B cell (primary cell): ENCODE measurements around the gene AP3D1. TPM values are rescaled to one million over a fixed set of nuclear protein-coding genes. Genes with fewer than 3 reads are reported as not detected.
A peak's percentile ranks its signal among the peaks of the same experiment; 100 is the strongest.

Source experiments
- ATAC-seq: fragments of 200-7000 bp; cut with Tn5 transposase; one replicate; pipeline ENCODE4 v1.10.0; 2021; ENCODE audit warnings: low read depth, mild to moderate bottlenecking, moderate number of reproducible peaks, moderate library complexity
- CTCF ChIA-PET: fragments of 350-600 bp; sonication (Branson Sonifier 250); formaldehyde crosslinking; loops from one replicate; lab custom pipeline; 2021; ENCODE audit warnings: antibody characterized with exemption, inconsistent platforms; lab: Charles Lee
- POLR2A ChIA-PET: fragments of 350-600 bp; sonication (Branson Sonifier 250); formaldehyde crosslinking; loops from one replicate; lab custom pipeline; 2021; ENCODE audit warnings: antibody characterized with exemption; lab: Charles Lee
- DNase-seq: peaks from one replicate; pipeline ENCODE4 v3.0.0; 2013
- H2AFZ ChIP-seq: 2 replicates; pipeline ENCODE4 v1.6.1; 2012; ENCODE audit warnings: mild to moderate bottlenecking, low read depth, low read length; ENCODE audit not compliant: insufficient read depth, poor library complexity, severe bottlenecking
- H3K27ac ChIP-seq, 2 donors: 1 replicate in 1 of 2; 2 replicates in 1 of 2; pipeline ENCODE4 v1.5.1; 2012 to 2013; ENCODE audit warnings: low read length in 2 of 2, mild to moderate bottlenecking in 2 of 2, moderate library complexity in 1 of 2
- H3K27me3 ChIP-seq, 4 experiments: fragments of 200-600 bp in 1 of 4; sonication (generic) in 1 of 4; replicated peaks in 1 of 4; 1 replicate in 2 of 4; 2 replicates in 2 of 4; pipeline versions ENCODE4 v1.6.1 to v1.7.0; 2013 to 2016; ENCODE audit warnings: low read length in 3 of 4, mild to moderate bottlenecking in 2 of 4, mixed read lengths in 1 of 4, moderate library complexity in 1 of 4; ENCODE audit not compliant: insufficient read depth in 4 of 4, control insufficient read depth in 3 of 4; ENCODE audit errors: control extremely low read depth in 1 of 4
- H3K36me3 ChIP-seq, 2 experiments: replicated peaks in 1 of 2; 1 replicate in 1 of 2; 2 replicates in 1 of 2; pipeline versions ENCODE4 v1.6.1 to v1.7.1; 2013; ENCODE audit warnings: low read length in 1 of 2; ENCODE audit not compliant: insufficient read depth in 2 of 2, control insufficient read depth in 1 of 2; ENCODE audit errors: control extremely low read depth in 1 of 2, extremely low read depth in 1 of 2
- H3K4me1 ChIP-seq, 2 donors: fragments of 200-600 bp in 1 of 2; sonication (generic) in 1 of 2; 1 replicate in 1 of 2; 2 replicates in 1 of 2; pipeline versions ENCODE4 v1.5.1 to v1.6.1; 2013 to 2017; ENCODE audit warnings: low read length in 2 of 2; ENCODE audit not compliant: control insufficient read depth in 2 of 2, insufficient read depth in 2 of 2
- H3K4me2 ChIP-seq: replicated peaks from 2 replicates; pipeline ENCODE3; 2012; ENCODE audit warnings: mild to moderate bottlenecking, low read depth, low read length; ENCODE audit not compliant: poor library complexity, severe bottlenecking
- H3K4me3 ChIP-seq, 5 experiments: fragments of 200-600 bp in 1 of 5; sonication (generic) in 1 of 5; 1 replicate in 3 of 5; 2 replicates in 2 of 5; pipeline versions ENCODE4 v1.5.1 to v1.7.0; 2011 to 2016; ENCODE audit warnings: low read length in 4 of 5, mild to moderate bottlenecking in 4 of 5, low read depth in 2 of 5, control low read depth in 1 of 5, moderate library complexity in 1 of 5; ENCODE audit not compliant: insufficient read depth in 1 of 5; ENCODE audit errors: control extremely low read depth in 1 of 5, extremely low read depth in 1 of 5
- H3K79me2 ChIP-seq: fragments of 200-600 bp; sonication (generic); one replicate; pipeline ENCODE4 v1.6.0; 2016; ENCODE audit warnings: low read length; ENCODE audit not compliant: control insufficient read depth, insufficient read depth
- H3K9ac ChIP-seq: fragments of 200-600 bp; sonication (generic); 2 replicates; pipeline ENCODE4 v1.6.1; 2017; ENCODE audit warnings: mild to moderate bottlenecking, low read length, moderate library complexity
- H3K9me3 ChIP-seq, 3 donors: one replicate each; pipeline versions ENCODE4 v1.6.1 to v1.7.1; 2013; ENCODE audit warnings: low read length in 2 of 3; ENCODE audit not compliant: control insufficient read depth in 2 of 3, insufficient read depth in 1 of 3; ENCODE audit errors: control extremely low read depth in 1 of 3
- H4K20me1 ChIP-seq: 2 replicates; pipeline ENCODE4 v1.6.0; 2012; ENCODE audit warnings: mild to moderate bottlenecking, low read length; ENCODE audit not compliant: insufficient read depth, control insufficient read depth, poor library complexity, severe bottlenecking
- H3K27ac Mint-ChIP-seq: one replicate; pipeline ENCODE4 v1.8.0; 2021; ENCODE audit warnings: mixed read lengths
- H3K27me3 Mint-ChIP-seq: one replicate; pipeline ENCODE4 v1.8.0; 2021; ENCODE audit warnings: mixed read lengths
- H3K4me1 Mint-ChIP-seq: one replicate; pipeline ENCODE4 v1.8.0; 2021; ENCODE audit warnings: mixed read lengths
- H3K4me3 Mint-ChIP-seq: one replicate; pipeline ENCODE4 v1.8.0; 2021; ENCODE audit warnings: mixed read lengths
- H3K9me3 Mint-ChIP-seq: one replicate; pipeline ENCODE4 v1.8.0; 2022; ENCODE audit warnings: mixed read lengths; ENCODE audit not compliant: insufficient read depth
- CTCF ChIP-seq: fragments of 200-600 bp; IDR thresholded peaks from one replicate; pipeline ENCODE4 v1.8.0; 2022; ENCODE audit warnings: antibody characterized with exemption, mild to moderate bottlenecking
- EZH2 ChIP-seq: IDR thresholded peaks from 2 replicates; pipeline ENCODE4 v1.6.1; 2012; ENCODE audit warnings: borderline replicate concordance, low read depth, mild to moderate bottlenecking, moderate library complexity, low read length; ENCODE audit not compliant: insufficient read depth, poor library complexity, severe bottlenecking
- WGBS: methylation state at CpG from one replicate; pipeline ENCODE4 v1.1.5; 2013; ENCODE audit warnings: missing lambda C conversion rate; ENCODE audit not compliant: insufficient coverage; 5-methylcytosine and 5-hydroxymethylcytosine counted together
- intact Hi-C: fragments of 100-400 bp; cut with micrococcal nuclease; formaldehyde crosslinking; loops from one replicate; pipeline ENCODE4 v1.10.0; 2022
- polyA plus RNA-seq: library from polyadenylated mRNA; depleted of rRNA; stranded (reverse); fragments of >200 nt; gene quantifications from 2 replicates; pipeline ENCODE4 v1.2.3, GENCODE V29; 2012
- total RNA-seq, 2 donors: library from RNA; stranded (reverse); fragments of 120-200 nt in 1 of 2; gene quantifications; 1 replicate in 1 of 2; 2 replicates in 1 of 2; pipeline versions ENCODE4 v1.2.3 to v1.2.4, GENCODE V29; 2013 to 2022

Gene AP3D1
- total and polyA plus RNA-seq, 2 donors (not counting 1 experiment from before 2014, with no cell fraction given): 96.4 to 114 TPM

- WGBS: 96% methylated on average over 36 of the region's 37 CpGs
- Mint-ChIP-seq H3K4me1 (peaks cover 6% of the 10 kb centered on the region), H3K9me3 (no peaks in the 10 kb centered on the region), H3K27ac (no peak overlapping the region), H3K4me3 (no peak overlapping the region), H3K27me3 (no peaks in the 10 kb centered on the region)
- Histone ChIP-seq H3K4me1 (no peaks in the 10 kb centered on the region), H3K9ac (no peak overlapping the region), H3K27ac (no peak overlapping the region), H3K27me3 (no peaks in the 10 kb centered on the region), H2AFZ (no peak overlapping the region), H3K36me3 (peaks cover 0 to 42% of the 10 kb centered on the region in 2 experiments), H3K4me3 (no peak overlapping the region), H3K4me2 (no peak overlapping the region), H3K79me2 (peaks cover 79% of the 10 kb centered on the region), H3K9me3 (no peaks in the 10 kb centered on the region), H4K20me1 (peaks cover 82% of the 10 kb centered on the region)
- POLR2A ChIA-PET: interaction anchor here (0.6 kb wide), 1 partner anchor 266 kb away, joined by 3 read pairs; no protein-coding TSS in a partner anchor
- ATAC-seq: no peak
- CTCF ChIA-PET: interaction anchor here (0.8 to 1.5 kb wide), 3 partner anchors 28 to 45 kb away, joined by 3 to 10 read pairs (median 4); no protein-coding TSS in a partner anchor
- no peak for DNase-seq
- intact Hi-C loops: no loop called here
- TF ChIP-seq CTCF (no peak), EZH2 (no peak)
Measured at GRCh38 chr19:2199861-2200623, 48.7 kb upstream of the AP3D1 start.

DNA sequence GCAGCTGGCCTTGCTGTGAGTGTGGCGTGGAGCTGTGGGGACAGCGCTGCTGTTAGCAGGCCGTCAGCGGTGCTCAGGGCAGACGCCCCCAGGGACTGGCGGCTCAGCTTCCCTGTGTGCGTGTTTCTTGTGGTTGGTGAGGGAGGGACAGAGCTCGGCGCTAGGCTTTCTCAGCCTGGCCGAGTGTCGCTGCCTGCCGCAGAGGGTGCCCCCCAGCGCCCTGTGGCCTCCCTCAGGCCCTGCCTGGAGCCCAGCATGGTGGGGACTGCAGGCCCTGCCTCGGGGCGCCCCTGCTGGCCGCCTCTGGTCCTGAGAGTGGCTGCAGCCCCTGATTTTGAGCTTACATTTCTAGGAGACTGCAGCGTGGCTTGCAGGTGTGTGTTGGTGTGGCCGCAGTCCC, 47.8 kb upstream of the AP3D1 start:
- CTCF ChIA-PET: interaction anchor here (0.8 to 1.5 kb wide), 3 partner anchors 27 to 44 kb away, joined by 3 to 10 read pairs (median 4); no protein-coding TSS in a partner anchor
- peak; percentile 33 for ATAC-seq
- H4K20me1 ChIP-seq: peaks cover 86% of the 10 kb centered on the region

More for the DNA sequence above, 47.8 kb upstream of the AP3D1 start:
- Mint-ChIP-seq H3K9me3 (no peaks in the 10 kb centered on the region), H3K4me1 (peaks cover 6% of the 10 kb centered on the region), H3K27ac (peak overlapping the region; percentile 20), H3K27me3 (no peaks in the 10 kb centered on the region), H3K4me3 (no peak overlapping the region)
- POLR2A ChIA-PET: interaction anchor here (0.6 kb wide), 1 partner anchor 266 kb away, joined by 3 read pairs; no protein-coding TSS in a partner anchor
- H3K36me3 ChIP-seq: peaks cover 0 to 44% of the 10 kb centered on the region in 2 experiments
- no peaks in the 10 kb centered on the region for H3K9me3 ChIP-seq
- peak; percentile 36 for TF ChIP-seq CTCF
- no peak for TF ChIP-seq EZH2
- H3K79me2 ChIP-seq: peaks cover 81% of the 10 kb centered on the region
- H3K4me2 ChIP-seq: no peak overlapping the region
- H2AFZ ChIP-seq: no peak overlapping the region
- no peaks in the 10 kb centered on the region for H3K4me1 ChIP-seq
- H3K4me3 ChIP-seq: no peak overlapping the region
- WGBS: 73% methylated on average over 18 of the region's 18 CpGs
- DNase-seq: no peak
- H3K9ac ChIP-seq: no peak overlapping the region
- intact Hi-C loops: no loop called here
- no peaks in the 10 kb centered on the region for H3K27me3 ChIP-seq
- no peak overlapping the region for H3K27ac ChIP-seq
